K562 (cell line): ENCODE measurements around the gene ALK.

Source experiments
- CTCF ChIP-seq, 3 experiments: IDR thresholded peaks in 2 of 3; conservative IDR thresholded peaks in 1 of 3; 2 replicates each; pipeline ENCODE4 v1.5.1; 2011 to 2012; ENCODE audit warnings: low read length in 3 of 3, mild to moderate bottlenecking in 3 of 3, control low read depth in 2 of 3, improper control_type of control experiment in 1 of 3, inconsistent platforms in 1 of 3, low read depth in 1 of 3, mixed read lengths in 1 of 3, moderate library complexity in 1 of 3; ENCODE audit not compliant: insufficient read depth in 2 of 3
- GATAD2B ChIP-seq: fragments of 450-650 bp; IDR thresholded peaks from 2 replicates; pipeline ENCODE4 v1.6.1; 2017; ENCODE audit warnings: mild to moderate bottlenecking, borderline replicate concordance
- HDAC6 ChIP-seq: IDR thresholded peaks from 2 replicates; pipeline ENCODE4 v1.6.1; 2012; ENCODE audit warnings: low read depth, mild to moderate bottlenecking, control low read depth, inconsistent platforms, low read length, moderate library complexity
- HNRNPL ChIP-seq: fragments of 200-400 bp; formaldehyde crosslinking; IDR thresholded peaks from 2 replicates; pipeline ENCODE4 v1.6.1; 2017; ENCODE audit warnings: low read depth, mild to moderate bottlenecking, low read length
- IRF1 ChIP-seq: sonication (generic); formaldehyde crosslinking; IDR thresholded peaks from 2 replicates; pipeline ENCODE4 v1.8.0; 2022; ENCODE audit warnings: missing genetic modification reagents, mild to moderate bottlenecking, borderline replicate concordance
- KDM2B ChIP-seq: fragments of 250-450 bp; sonication (Bioruptor Pico); IDR thresholded peaks from 2 replicates; pipeline ENCODE4 v1.8.0; 2021; ENCODE audit warnings: mild to moderate bottlenecking, moderate library complexity
- NUFIP1 ChIP-seq: fragments of 450-650 bp; IDR thresholded peaks from 2 replicates; pipeline ENCODE4 v1.6.1; 2018; ENCODE audit not compliant: partially characterized antibody
- TOE1 ChIP-seq, 2 experiments: fragments of 450-650 bp in 1 of 2; sonication (generic) in 1 of 2; formaldehyde crosslinking in 1 of 2; IDR thresholded peaks; 2 replicates each; pipeline versions ENCODE4 v1.7.1 to v1.8.0; 2016 to 2022; ENCODE audit warnings: borderline replicate concordance in 2 of 2, mild to moderate bottlenecking in 2 of 2, antibody characterized with exemption in 1 of 2, inconsistent platforms in 1 of 2, low read depth in 1 of 2, missing genetic modification reagents in 1 of 2, moderate library complexity in 1 of 2

- TF ChIP-seq NUFIP1 (no peak), KDM2B (CRISPR knock-in tag) (no peak), CTCF (IDR thresholded peaks at IDR 0.05 in 2 of 3, conservative IDR thresholded peaks at IDR 0.05 in 1 of 3; ENCODE audit: insufficient read depth in 2 of 3, low read depth in 1 of 3, low read length in 3 of 3) (no peak), GATAD2B (no peak), IRF1 (no peak), TOE1 (IDR thresholded peaks at IDR 0.05; ENCODE audit: borderline replicate concordance) (no peak), TOE1 (CRISPR knock-in tag; IDR thresholded peaks at IDR 0.05; ENCODE audit: borderline replicate concordance, low read depth) (no peak), HNRNPL (no peak), HDAC6 (no peak)
Measured at GRCh38 chr2:29367986-29368658, 553.3 kb downstream of the ALK start.
